GDM1 (cell line): ENCODE data around the gene SLC15A4.
"Not testable (repeated sequence)": the region's sequence is repeated elsewhere in the genome, so short reads cannot be mapped to it uniquely, and the experiment has no call there.

Experiments
- DNase-seq: peaks from one replicate; lab custom pipeline; 2025; lab: John Stamatoyannopoulos, UW

Gene SLC15A4

GRCh38 chr12:128844031-128844635 is 20.4 kb upstream of the SLC15A4 start:
- DNase-seq: peak; percentile 33

- DNase-seq: no peak
These were observed 19.8 kb upstream of the SLC15A4 start for GRCh38 chr12:128843538-128843937.

- DNase-seq: no peak
These were observed 18.8 kb upstream of the SLC15A4 start for GRCh38 chr12:128842579-128842978.

- no peak for DNase-seq
These were observed 17.2 kb upstream of the SLC15A4 start for GRCh38 chr12:128840862-128841468.

- DNase-seq: not testable (repeated sequence)
These were observed 16.1 kb upstream of the SLC15A4 start for GRCh38 chr12:128839885-128840284.

GRCh38 chr12:128833418-128833817 is 9.7 kb upstream of the SLC15A4 start:
- DNase-seq: no peak

GRCh38 chr12:128830505-128830893 is 6.7 kb upstream of the SLC15A4 start:
- no peak for DNase-seq

- DNase-seq: no peak
These were observed 6.2 kb upstream of the SLC15A4 start for GRCh38 chr12:128829861-128830504.

GRCh38 chr12:128827724-128828123 is 4.0 kb upstream of the SLC15A4 start:
- DNase-seq: no peak

GRCh38 chr12:128825835-128826234 is 2.1 kb upstream of the SLC15A4 start:
- no peak for DNase-seq

- DNase-seq: no peak
These were observed 392 bp downstream of the SLC15A4 start for GRCh38 chr12:128823216-128823915.

- no peak for DNase-seq
These were observed 2.9 kb downstream of the SLC15A4 start for GRCh38 chr12:128820723-128821432.

GRCh38 chr12:128820253-128820652 is 3.5 kb downstream of the SLC15A4 start:
- no peak for DNase-seq

GRCh38 chr12:128819293-128820144 is 4.2 kb downstream of the SLC15A4 start:
- DNase-seq: no peak

GRCh38 chr12:128818065-128819022 is 5.4 kb downstream of the SLC15A4 start:
- no peak for DNase-seq

- DNase-seq: no peak
These were observed 6.4 kb downstream of the SLC15A4 start for GRCh38 chr12:128817111-128818015.

- DNase-seq: no peak
These were observed 7.2 kb downstream of the SLC15A4 start for GRCh38 chr12:128816643-128816920.

GRCh38 chr12:128815779-128816642 is 7.7 kb downstream of the SLC15A4 start:
- no peak for DNase-seq
